ENCODE results near the gene SMC4. TPM values are rescaled to one million over a fixed set of nuclear protein-coding genes. Genes with fewer than 3 reads are reported as not detected.

SMC4 gene
- total and polyA plus RNA-seq, 10 of the 15 experiments (the other 5 are each of a cell fraction or from before 2014, with no cell fraction given): 75.6 to 288 (median 136) TPM

DNA sequence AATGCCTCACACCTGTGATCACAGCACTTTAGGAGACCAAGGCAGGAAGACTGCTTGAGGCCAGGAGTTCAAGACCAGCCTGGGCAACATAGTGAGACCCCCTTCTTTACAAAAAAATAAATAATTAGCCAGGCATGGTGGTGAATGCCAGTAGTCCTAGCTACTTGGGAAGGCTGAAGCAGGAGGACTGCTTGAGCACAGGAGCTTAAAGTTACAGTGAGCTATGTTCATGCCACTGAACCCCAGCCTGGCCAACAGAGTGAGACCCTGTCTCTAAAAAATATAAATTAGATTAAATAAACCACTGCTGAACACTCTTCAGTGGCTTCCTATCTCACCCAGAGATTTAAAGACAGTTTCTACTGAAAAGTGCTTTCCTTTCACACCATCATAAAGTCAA lies 6.7 kb upstream of the SMC4 start (continued):
- TF ChIP-seq, protein P1, sequence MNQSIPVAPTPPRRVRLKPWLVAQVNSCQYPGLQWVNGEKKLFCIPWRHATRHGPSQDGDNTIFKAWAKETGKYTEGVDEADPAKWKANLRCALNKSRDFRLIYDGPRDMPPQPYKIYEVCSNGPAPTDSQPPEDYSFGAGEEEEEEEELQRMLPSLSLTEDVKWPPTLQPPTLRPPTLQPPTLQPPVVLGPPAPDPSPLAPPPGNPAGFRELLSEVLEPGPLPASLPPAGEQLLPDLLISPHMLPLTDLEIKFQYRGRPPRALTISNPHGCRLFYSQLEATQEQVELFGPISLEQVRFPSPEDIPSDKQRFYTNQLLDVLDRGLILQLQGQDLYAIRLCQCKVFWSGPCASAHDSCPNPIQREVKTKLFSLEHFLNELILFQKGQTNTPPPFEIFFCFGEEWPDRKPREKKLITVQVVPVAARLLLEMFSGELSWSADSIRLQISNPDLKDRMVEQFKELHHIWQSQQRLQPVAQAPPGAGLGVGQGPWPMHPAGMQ (IDR thresholded peaks at IDR 0.05; ENCODE audit: borderline replicate concordance): no peak
- TF ChIP-seq SP1 (IDR thresholded peaks at IDR 0.05; ENCODE audit: low read depth, low read length) (no peak), MEF2A (IDR thresholded peaks at IDR 0.05; ENCODE audit: insufficient read depth, low read depth, low read length) (no peak), NR2F1 (conservative IDR thresholded peaks at IDR 0.05) (no peak), HDAC2 (IDR thresholded peaks at IDR 0.05) (no peak)
- TF ChIP-seq, protein P2, sequence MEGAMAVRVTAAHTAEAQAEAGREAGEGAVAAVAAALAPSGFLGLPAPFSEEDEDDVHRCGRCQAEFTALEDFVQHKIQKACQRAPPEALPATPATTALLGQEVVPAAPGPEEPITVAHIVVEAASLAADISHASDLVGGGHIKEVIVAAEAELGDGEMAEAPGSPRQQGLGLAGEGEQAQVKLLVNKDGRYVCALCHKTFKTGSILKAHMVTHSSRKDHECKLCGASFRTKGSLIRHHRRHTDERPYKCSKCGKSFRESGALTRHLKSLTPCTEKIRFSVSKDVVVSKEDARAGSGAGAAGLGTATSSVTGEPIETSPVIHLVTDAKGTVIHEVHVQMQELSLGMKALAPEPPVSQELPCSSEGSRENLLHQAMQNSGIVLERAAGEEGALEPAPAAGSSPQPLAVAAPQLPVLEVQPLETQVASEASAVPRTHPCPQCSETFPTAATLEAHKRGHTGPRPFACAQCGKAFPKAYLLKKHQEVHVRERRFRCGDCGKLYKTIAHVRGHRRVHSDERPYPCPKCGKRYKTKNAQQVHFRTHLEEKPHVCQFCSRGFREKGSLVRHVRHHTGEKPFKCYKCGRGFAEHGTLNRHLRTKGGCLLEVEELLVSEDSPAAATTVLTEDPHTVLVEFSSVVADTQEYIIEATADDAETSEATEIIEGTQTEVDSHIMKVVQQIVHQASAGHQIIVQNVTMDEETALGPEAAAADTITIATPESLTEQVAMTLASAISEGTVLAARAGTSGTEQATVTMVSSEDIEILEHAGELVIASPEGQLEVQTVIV (IDR thresholded peaks at IDR 0.05; ENCODE audit: borderline replicate concordance, partially characterized antibody): no peak

DNA sequence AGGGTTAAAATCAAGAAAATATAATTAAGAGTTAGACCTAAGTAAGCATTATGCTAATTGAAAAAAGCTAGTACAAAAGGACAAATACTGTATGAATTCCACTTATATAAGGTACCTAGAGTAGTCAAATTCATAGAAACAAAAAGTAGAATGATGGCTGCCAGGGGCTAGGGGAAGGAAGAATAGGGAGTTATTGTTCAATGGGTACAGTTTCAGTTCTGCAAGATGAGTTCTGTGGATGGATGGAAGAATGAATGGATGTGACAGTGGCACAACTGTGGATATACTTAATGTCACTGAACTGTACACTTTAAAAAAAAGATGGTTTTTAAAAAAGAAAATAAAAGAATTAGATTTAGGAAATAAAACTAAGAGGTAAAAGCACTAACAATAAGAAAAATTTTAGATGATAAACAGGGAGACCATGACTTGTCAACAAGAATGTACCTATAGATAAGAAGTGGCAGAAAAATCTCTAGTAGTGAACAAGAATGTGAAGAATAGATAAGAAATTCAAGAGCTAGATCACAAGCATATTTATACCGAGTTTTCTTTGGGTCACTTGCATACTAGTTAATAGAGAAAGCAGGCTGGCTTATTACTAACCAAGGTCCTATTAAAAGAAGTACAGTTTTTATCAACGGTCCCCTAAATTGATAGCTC lies 6.0 kb upstream of the SMC4 start:
- in situ Hi-C loops (cut with MboI): no loop called here
- POLR2A ChIA-PET: interaction anchor here (1.2 to 2.8 kb wide), 2 partner anchors 16 to 56 kb away, joined by 3 to 8 read pairs; partner anchors contain the start of gene TRIM59
- H3K4me3 ChIP-seq: no peak overlapping the region
- FAIRE-seq: no peak
- no TSS peak for BruUV-seq (replicated peaks)
- peaks cover 3% of the 10 kb centered on the region; the same call in 1 of the 2 replicates for H3K4me1 ChIP-seq (ENCODE audit: control insufficient read depth, insufficient read depth, low read length)
- no peak overlapping the region for H3K27ac ChIP-seq (ENCODE audit: control insufficient read depth, insufficient read depth)
- DNase-seq (ENCODE audit: low read depth, low spot score): no peak
- RAD21 ChIA-PET (ENCODE audit: unreplicated experiment): interaction anchor here (0.6 kb wide), 1 partner anchor 19 kb away, joined by 3 read pairs; no protein-coding TSS in a partner anchor
- H3K9ac ChIP-seq (ENCODE audit: control insufficient read depth, insufficient read depth, low read length): no peak overlapping the region
- peaks cover 19% of the 10 kb centered on the region for H3K79me2 ChIP-seq (ENCODE audit: control insufficient read depth, insufficient read depth, low read length)
- intact Hi-C loops (cut with micrococcal nuclease; ENCODE audit: unreplicated experiment): no loop called here
- H4K20me1 ChIP-seq (ENCODE audit: control insufficient read depth, insufficient read depth): no peaks in the 10 kb centered on the region
- no peaks in the 10 kb centered on the region for H3K9me3 ChIP-seq (replicated peaks; ENCODE audit: control insufficient read depth, insufficient read depth, low read length)
- SMC1A ChIA-PET (ENCODE audit: uncharacterized antibody, unreplicated experiment): interaction anchor here (1.2 to 1.6 kb wide), 3 partner anchors 16 to 51 kb away, joined by 3 to 4 read pairs (median 4); no protein-coding TSS in a partner anchor
- H2AFZ ChIP-seq (ENCODE audit: control insufficient read depth, low read depth, low read length): no peak overlapping the region
- peak; percentile 52 for ATAC-seq
- H3K4me2 ChIP-seq (ENCODE audit: control insufficient read depth, insufficient read depth): no peak overlapping the region
- 94% methylated on average over 2 of the region's 2 CpGs for WGBS (ENCODE audit: insufficient coverage, insufficient replicate concordance, low lambda C conversion rate, missing lambda C conversion rate)
- CTCF ChIA-PET: interaction anchor here (1.0 to 1.7 kb wide), 4 partner anchors 14 to 360 kb away, joined by 3 to 9 read pairs (median 4); no protein-coding TSS in a partner anchor
- no peaks in the 10 kb centered on the region for H3K27me3 ChIP-seq (replicated peaks in 1 of 2; ENCODE audit: control insufficient read depth in 2 of 2, insufficient read depth in 2 of 2, low read length in 1 of 2)
- H3K36me3 ChIP-seq (ENCODE audit: control insufficient read depth in 2 of 2, insufficient read depth in 2 of 2, low read length in 1 of 2): no peaks in the 10 kb centered on the region
- TF ChIP-seq ZZZ3 (IDR thresholded peaks at IDR 0.05; ENCODE audit: control insufficient read depth, insufficient read length, low read depth): no peak
- TF ChIP-seq NR2C1 (IDR thresholded peaks at IDR 0.05): no peak
- TF ChIP-seq, protein P3, sequence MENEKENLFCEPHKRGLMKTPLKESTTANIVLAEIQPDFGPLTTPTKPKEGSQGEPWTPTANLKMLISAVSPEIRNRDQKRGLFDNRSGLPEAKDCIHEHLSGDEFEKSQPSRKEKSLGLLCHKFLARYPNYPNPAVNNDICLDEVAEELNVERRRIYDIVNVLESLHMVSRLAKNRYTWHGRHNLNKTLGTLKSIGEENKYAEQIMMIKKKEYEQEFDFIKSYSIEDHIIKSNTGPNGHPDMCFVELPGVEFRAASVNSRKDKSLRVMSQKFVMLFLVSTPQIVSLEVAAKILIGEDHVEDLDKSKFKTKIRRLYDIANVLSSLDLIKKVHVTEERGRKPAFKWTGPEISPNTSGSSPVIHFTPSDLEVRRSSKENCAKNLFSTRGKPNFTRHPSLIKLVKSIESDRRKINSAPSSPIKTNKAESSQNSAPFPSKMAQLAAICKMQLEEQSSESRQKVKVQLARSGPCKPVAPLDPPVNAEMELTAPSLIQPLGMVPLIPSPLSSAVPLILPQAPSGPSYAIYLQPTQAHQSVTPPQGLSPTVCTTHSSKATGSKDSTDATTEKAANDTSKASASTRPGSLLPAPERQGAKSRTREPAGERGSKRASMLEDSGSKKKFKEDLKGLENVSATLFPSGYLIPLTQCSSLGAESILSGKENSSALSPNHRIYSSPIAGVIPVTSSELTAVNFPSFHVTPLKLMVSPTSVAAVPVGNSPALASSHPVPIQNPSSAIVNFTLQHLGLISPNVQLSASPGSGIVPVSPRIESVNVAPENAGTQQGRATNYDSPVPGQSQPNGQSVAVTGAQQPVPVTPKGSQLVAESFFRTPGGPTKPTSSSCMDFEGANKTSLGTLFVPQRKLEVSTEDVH (IDR thresholded peaks at IDR 0.05; ENCODE audit: low read depth, partially characterized antibody): no peak
- TF ChIP-seq, protein P4, sequence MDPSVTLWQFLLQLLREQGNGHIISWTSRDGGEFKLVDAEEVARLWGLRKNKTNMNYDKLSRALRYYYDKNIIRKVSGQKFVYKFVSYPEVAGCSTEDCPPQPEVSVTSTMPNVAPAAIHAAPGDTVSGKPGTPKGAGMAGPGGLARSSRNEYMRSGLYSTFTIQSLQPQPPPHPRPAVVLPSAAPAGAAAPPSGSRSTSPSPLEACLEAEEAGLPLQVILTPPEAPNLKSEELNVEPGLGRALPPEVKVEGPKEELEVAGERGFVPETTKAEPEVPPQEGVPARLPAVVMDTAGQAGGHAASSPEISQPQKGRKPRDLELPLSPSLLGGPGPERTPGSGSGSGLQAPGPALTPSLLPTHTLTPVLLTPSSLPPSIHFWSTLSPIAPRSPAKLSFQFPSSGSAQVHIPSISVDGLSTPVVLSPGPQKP (IDR thresholded peaks at IDR 0.05; ENCODE audit: low read depth, low read length): no peak
- no peak for TF ChIP-seq MEF2A (IDR thresholded peaks at IDR 0.05; ENCODE audit: insufficient read depth, low read depth, low read length)
- TF ChIP-seq ATF7 (IDR thresholded peaks at IDR 0.05; ENCODE audit: low read depth): no peak
- no peak for TF ChIP-seq STAT3 (IDR thresholded peaks at IDR 0.05; ENCODE audit: low read depth, low read length)
- no peak for TF ChIP-seq FOS (IDR thresholded peaks at IDR 0.05; ENCODE audit: borderline replicate concordance, extremely low read depth, insufficient read length)

Data from GM12878 (cell line).